Measurements from ENCODE around the gene CUX1.

Gene CUX1

DNA sequence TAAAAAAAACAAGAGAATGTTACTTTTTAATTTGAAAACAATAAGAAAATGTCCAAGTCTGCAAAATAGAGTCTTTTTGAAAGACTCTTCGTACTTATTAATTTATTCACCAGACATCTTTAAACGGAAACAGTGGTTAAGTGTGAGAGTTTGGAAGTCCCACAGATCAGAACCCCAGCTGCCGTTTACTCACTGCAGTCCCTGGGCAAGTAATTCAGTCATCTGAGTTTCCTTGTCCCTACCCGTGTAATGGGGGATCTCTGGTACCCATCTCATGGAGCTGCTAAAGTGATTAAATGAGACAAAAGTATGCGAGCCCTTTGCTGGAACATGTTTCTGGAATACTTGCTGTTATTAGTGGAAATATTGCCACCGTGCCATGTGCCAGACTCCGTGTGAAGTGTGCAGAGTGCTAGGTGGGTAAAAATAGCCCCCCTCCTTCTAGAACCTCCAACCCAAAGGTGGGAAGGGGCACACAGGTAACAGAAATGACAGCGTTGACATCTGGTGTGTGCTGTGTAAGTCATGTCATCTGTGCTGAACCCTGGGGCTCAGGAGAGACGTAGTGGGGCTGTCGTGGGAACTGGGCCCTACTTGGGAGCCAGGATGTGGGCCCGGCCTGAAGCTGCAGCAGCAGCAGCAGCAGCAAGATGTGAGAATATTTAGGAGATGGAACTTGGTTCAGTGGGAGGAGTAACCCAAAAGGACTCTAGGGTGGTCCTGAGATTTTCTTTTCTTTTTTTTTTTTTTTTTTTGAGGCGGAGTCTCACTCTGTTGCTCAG, 140.5 kb downstream of the CUX1 start:
- DNase-seq (ENCODE audit: low spot score), result no peak

DNA sequence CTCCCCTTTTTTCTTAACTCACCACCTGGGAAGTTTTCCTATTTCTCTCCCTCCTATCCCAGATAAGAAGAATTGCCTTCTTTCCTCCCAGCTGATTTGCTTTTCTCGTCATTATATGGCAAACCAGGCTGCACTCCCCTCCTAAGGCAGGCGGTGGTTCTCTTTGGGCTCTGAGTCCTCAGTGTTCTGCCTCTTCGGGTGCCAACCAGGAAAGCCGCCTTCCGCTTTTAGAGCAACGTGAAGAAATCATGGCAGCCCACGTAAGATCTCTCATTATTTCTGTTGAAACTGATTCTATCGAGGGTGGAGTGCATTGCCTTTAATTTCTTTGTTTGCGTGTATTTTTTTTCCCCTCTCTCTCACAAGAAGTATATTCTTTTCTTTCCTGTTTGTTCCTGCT, 141.9 kb downstream of the CUX1 start:
- DNase-seq (ENCODE audit: low spot score), result no peak

DNA sequence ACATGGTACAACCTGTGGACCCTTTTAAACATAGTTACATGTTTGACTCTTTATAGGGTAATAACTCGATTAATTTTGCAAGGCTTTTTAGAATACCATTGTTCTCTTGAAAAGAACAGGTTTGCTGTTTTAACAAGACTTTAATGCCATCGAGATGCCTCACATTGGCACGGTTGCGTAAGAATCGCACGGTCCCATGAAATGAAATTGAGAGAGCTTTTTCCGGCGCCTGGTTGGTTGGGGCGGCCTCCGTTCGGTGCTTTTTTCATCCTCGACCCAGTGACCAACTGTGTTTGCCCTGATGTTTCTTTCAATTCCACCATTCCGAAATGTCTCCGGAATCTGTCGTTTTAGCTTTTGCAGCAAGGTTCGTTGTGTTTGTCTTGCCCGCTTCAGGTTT, 142.4 kb downstream of the CUX1 start:
- no peak for DNase-seq (ENCODE audit: low spot score)

DNA sequence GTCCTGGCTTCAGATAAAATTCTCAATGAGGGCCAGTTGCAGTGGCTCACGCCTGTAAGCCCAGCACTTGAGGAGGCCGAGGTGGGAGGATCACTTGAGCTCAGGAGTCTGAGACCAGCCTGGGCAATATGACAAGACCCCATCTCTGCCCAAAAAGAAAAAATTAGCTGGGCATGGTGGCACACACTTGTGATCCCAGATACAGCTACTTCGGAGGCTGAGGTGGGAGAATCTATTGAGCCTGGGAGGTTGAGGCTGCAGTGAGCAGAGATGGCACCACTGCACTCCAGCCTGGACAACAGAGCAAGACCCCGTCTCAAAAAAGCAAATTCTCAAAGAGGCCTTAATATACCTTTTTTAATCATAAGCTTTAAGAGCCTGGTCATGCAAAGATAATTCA, 142.9 kb downstream of the CUX1 start:
- DNase-seq (ENCODE audit: low spot score), result no peak

DNA sequence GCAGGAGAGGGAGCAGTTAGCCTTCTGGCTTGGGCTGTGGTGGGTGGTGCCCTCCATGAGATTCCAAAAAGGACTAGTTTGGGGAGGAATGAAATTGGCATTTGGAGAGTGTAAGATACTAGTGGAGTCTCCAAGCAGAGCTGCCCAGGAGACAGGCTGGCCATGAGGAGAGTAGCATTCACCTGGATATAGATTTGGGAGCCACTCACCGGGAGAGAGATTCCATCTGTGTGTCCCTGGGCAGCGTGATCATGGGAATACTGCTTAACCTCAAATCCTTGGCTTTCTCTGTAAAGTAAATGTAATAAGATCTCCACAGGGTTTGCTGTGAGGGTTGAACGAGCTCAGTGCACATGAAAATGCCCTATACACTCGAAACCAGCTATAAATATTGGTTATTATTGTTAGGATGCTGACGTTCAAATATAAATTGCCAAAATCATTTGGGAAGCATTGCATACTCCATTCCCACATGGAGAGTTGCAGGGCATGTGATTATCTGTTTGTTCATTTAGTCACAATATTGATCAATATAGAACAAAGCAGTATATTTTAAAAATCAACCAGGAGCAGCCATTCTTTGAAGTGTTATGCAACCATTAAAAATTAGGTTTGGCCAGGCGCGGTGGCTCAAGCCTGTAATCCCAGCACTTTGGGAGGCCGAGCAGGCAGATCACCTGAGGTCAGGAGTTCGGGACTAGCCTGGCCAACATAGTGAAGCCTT, 143.7 kb downstream of the CUX1 start:
- no peak for DNase-seq (ENCODE audit: low spot score)

DNA sequence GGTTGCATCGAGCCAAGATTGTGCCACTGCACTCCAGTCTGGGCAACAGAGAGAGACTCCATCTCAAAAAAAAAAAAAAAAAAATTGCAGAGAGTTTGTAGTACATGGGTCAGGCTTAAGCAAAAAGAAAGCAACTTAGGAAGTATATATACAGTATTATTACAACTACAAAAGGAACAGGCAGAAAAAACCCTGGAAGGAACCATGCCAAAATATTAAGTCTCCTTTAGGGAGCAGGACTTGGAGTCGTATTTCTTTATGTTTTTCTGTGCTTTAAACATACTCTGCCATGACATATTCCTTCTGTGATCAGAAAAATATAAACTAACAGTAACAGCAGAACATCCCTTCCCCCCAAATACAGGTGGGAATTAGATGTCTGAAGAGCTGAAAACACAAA, 144.4 kb downstream of the CUX1 start:
- no peak for DNase-seq (ENCODE audit: low spot score)

DNA sequence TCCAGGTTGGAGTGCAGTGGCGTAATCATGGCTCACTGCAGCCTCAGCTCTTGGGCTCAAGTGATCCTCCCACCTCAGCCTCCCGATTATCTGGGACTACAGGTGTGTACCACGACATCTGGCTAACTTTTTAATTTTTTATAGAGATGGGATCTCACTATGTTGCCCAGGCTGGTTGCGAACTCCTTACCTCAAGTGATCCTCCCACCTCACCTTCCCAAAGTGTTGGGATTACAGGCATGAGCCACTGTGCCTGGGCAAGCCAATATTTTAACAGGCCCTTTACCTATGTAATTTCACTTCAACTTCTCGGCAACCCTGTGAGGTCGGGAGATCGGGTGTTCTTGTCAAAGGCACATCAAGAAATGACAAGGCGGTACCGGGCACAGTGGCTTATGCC, 146.3 kb downstream of the CUX1 start:
- no peak for DNase-seq (ENCODE audit: low spot score)

DNA sequence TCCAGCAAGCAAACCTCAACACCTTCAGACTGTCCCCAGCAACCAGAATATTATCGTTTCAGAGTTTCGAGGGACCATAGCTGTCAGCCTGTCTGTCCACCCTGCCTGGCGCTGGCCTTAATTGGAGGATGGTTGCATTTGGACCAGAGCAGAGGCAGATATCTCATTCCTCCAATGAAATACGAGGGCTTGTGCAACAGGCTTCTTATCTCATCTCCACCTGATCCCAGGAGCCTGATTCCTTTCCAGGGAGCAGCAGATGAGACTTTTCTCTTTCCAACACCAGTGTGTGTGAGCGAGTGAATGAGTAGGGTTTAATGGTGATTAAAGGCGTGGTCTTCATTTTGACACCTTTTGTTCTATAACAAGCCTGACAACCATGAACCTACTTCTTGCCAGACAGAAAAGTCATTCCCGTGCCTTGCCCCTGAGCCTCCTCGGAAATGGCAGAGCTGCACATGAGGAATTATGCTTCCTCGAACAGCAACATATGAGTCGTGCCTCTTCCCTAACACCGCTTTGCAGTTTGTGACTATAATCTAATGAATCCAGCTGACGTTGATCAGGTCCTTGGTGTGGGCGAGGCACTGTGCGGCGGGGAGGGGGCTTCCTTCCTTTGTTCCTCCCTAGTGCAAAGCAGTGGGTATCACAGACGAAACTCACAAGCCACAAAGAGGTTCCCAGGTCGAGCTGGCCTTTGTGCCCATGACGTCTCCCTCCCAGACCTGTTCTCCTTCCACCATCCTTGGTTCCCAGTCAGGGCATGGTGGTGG, 147.4 kb downstream of the CUX1 start:
- DNase-seq (ENCODE audit: low spot score), result no peak

DNA sequence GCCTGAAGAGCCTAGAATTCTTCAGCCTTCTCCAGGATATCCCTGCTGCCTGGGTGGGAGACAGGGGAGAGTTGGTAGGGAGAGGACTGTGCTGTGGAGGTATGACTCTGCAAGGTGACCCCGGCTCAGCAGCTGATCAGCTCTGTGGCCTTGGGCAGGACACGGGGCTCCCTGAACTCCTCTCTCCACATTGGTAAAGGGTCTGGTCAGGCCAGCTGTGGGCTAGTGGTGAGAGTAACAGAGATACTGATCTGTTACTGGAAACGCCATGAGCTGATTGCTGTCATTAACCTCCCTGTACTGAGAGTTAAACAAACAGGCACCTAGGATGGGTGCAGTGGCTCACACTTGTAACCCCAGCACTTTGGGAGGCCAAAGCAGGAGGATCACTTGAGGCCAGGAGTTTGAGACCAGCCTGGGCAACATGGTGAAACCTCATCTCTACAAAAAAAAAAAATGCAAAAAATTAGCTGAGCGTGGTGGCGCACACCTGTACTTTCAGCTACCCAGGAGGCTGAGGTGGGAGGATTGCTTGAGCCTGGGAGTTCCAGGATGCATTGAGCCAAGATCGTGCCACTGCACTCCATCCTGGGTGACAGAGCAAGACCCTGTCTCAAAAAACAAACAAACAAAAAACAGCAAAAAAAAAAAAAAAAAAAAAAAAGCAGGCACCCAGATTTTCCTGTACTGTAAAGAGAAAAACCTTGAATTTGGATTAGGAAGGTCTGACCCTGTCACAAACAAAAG, 151.5 kb downstream of the CUX1 start:
- DNase-seq (ENCODE audit: low spot score), result no peak

DNA sequence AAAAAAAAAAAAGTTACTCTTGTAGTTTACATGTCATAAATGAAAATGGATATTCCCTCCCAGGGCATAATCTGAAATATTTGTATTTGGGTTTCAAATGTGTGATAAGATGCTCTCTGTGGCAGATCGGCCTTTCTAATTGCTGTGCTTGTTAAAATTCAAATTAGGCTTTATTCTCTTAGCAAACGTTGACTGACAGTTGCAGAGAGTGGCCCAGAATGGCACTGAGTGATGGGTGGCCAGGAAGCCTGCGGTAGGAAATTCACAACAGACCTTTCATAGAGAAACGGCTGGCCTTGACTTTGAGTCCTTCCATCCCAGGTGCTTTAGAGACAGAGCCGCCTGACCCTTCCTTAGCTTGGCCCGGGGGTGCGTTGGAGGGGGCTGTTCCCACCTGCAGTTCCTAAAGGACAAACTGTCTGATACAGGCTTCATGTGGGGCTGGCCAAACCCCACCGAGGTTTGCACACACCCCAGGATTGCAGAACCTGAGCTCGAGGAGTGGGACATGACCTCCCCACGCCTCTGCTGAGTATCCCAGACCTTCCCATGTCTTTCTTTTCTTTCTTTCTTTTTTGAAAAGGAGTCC, 152.7 kb downstream of the CUX1 start:
- no peak for DNase-seq (ENCODE audit: low spot score)

DNA sequence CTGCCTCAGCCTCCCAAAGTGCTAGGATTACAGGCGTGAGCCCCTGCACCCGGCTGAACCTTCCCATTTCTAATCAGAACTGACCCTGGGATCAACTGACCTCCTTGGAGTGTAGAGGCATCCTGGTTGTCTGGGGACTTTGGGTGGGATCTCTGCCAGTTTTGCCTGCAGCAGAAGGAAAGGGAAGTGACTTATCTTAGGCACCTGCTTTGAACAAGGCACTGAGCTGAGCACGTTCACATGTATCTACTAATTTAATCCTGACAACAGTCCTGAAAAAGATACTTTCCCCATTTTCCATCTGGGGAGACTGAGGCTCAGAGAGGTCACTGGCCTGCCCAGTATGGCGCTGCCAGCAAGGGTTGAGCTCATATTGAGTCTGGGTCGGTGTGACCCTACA, 153.4 kb downstream of the CUX1 start:
- no peak for DNase-seq (ENCODE audit: low spot score)

DNA sequence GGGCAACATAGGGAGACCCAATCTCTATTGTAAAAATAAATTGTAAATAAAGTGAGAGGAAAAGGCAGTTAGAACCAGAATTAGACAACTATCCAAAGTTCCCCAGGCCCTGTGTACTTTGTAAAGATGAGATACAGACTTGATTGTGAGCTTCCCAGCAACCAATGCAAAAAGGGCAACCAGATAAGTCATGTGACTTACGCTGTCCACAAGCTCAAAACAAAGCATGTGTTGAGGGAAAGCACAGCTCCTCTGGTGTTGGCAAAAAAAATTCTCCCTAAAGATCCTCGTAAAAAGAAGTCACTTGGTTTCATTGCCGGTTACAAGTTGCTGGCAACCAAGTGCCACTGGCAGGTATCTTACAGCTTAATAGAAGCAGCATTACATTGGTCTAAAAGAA, 154.0 kb downstream of the CUX1 start:
- DNase-seq (ENCODE audit: low spot score), result no peak

DNA sequence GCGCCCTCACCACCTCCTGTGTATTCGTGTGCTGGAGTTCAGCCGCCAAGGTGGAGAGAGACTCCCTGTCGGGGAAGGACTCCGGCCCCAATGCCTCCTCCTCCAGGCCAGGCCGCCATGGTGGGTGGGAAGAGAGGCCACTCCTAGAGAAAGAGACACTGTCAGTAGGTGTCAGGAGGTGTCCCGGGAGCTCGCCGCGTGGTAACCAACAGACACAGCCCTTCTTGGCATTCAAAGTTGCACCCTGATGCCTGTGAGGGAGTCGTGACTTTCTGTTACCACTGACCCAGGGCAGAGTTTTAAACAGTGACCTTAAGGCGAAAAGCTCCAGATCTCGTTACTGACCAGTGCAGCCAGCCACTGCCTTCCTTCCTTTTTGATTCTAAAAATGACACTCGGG, 155.2 kb downstream of the CUX1 start:
- DNase-seq (ENCODE audit: low spot score), result no peak

DNA sequence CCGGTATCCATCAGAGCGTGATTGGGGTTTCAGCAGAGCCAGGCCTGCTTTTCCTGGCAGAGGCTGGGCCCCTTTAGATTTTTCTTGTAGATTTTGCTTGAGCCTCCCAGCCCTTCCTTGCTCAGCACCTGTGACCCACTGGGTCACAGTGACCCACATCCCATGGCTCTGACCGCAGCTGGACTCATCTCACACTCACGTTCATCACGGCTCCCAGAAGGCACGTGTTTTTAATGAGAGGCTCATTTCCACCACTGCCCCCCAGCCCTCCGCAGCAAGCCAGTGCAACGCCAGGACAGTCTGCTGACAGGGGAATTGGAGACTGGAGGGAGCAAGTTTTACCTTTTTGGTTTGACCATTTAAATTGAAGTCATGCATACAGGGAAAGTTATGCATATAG, 155.7 kb downstream of the CUX1 start:
- DNase-seq (ENCODE audit: low spot score), result no peak

DNA sequence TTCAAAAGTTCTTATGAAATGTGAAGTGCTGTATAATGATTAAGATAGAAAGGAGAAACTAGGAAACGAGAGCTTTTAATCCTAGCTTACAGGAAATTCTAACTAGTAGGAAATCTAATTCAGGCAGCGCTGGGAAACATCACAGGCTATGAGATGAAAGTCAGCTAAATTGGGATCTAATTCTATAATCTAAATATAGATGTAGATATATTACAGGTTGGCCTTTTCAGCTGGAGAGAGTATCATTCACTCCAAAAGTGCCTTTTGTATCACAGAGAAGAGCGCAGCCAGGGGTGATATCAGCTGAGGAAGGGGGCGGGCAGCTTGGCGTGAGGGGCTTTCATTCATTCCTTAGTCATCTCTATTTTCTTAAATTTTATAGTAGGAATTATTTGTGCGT, 157.0 kb downstream of the CUX1 start:
- no peak for DNase-seq (ENCODE audit: low spot score)

DNA sequence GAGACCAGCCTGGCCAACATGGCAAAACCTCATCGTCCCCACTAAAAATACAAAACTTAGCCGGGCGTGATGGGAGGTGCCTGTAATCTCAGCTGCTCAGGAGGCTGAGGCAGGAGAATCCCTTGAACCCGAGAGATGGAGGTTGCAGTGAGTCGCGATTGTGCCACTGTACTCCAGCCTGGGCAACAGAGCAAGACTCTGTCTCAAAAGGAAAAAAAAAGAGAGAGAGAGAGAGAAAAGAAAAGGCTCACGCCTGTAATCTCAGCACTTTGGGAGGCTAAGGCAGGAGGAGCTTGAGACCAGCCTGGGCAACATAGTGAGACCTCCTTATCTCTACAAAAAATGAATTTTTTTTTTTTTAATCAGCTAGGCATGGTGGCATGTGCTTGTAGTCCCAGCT, 157.6 kb downstream of the CUX1 start:
- no peak for DNase-seq (ENCODE audit: low spot score)

DNA sequence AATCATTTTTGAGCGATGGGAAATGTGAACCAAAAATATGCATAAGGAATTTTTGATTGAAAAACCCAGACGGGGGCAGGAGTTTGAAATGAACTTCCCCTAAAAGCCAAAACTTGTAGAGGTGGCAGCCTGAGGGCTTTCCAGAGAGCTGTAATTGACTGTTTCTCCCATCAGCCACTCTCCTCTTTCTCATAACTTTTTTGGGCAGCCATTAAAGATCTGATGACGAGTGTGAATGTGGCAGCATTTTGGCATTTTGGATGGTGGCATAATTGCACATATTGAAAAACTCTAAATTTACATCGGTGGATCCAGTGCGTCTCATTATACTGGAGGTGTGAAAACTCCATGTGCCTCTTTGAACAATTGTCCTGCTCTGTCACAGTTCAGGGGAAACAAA, 159.0 kb downstream of the CUX1 start:
- no peak for DNase-seq (ENCODE audit: low spot score)

DNA sequence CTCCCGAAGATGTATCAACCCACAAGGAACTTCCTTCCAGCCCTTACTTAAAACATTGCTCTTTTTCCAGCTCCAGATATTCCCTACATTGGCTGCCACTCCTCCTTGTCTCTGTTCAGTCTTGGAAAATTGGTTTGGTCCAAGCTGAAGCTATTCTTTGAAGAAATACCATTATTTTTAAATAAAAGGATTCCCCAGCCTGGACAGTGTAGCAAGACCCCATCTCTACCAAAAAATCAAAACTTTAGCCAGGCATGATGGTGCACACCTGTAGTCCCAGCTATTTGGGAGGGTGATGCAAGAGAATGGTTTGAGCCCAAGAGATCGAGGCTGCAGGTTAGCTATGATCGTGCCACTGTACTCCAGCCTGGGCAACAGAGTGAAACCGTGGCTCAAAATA, 159.8 kb downstream of the CUX1 start:
- DNase-seq (ENCODE audit: low spot score), result no peak

DNA sequence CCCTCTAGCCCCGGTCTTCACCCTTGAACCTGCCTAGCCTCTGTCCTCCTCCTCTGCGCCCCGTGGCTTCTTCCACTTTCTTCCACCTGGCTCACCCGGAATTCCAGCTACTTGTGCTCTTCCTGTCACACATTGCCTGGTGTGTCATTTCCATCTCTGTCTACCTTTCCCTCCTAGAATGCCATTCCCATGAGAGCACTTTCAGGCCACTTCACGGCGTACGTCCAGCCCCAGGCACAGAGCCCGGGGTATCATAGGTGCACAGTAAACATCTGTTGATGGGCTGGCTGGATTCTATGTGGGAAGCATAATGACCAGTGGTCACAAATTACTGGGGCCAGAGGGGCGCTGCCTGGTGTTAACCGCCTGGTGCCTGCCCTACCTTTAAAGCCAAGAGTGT, 161.3 kb downstream of the CUX1 start:
- no peak for DNase-seq (ENCODE audit: low spot score)

DNA sequence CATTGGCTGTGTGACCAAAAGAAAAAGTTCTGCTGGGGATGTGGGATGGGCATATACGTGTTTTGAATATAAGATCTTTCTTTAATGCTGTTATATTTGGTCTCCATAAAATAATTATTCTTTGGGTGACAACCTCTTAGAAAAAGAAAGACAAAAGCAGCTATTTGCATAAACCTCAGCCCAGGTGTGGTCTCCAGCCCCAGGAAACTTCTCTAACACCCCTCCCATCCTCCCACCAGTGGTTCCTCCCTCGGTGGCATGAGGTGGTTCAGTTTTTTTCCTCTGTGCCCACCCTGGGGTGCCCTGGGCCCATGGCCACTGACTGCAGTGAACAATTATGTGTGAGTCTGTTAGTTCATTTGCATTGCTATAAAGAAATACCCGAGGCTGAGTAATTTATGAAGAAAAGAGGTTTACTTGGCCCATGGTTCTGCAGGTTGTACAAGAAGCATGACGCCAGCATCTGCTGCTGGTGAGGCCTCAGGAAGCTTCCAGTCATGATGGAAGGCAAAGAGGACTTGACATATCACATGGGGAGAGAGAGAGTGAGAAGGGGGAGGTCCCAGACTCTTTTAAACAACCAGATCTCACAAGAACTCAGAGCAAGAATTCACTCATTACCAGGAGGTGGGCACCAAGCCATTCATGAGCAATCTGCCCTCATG, 165.9 kb downstream of the CUX1 start:
- DNase-seq (ENCODE audit: low spot score), result no peak

DNA sequence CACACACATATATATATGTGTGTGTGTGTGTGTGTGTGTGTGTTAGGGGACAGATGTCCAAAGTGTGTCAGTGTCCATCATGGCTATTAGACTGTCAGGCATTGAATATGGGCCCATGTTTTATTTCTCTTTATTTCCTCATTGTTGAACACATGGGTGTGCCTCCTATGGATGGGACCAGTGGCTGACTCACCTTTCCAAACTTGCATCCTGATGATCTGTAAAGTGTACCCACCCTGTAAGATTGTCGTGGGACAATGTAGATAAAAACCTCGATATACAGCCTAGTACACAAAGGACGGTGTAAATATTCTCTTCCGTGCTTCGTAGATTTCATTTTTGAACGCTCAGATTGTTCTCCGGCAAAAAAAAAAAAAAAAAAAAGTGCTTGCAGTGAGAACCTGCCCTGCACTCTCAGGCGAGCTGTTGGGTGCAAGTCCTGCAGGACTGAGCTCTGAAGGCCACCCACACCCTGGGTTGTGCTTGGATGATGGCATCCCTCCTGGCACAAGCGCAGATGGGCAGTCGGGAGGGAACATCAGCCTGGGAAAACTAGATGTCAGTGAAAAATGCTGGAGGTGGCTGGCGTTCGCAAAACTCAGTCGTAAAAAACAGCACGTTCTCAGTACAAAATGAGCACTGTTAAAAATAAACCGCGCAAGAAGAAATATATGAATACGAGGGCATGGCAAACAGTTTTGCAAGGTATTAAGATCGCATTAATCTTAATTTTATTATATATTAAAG, 166.9 kb downstream of the CUX1 start:
- DNase-seq (ENCODE audit: low spot score), result no peak

All from putamen (tissue), 1 donor.